Neural cell (in vitro differentiated cells): ENCODE measurements around the gene GATAD2A. TPM values are rescaled to one million over a fixed set of nuclear protein-coding genes. Genes with fewer than 3 reads are reported as not detected.

ENCODE experiments used
- H2AFZ ChIP-seq: fragments of 200-600, 300-800 bp; sonication (generic), shearing (Covaris generic); 2 replicates; pipeline ENCODE4 v1.6.0; 2014; ENCODE audit warnings: low read depth, mild to moderate bottlenecking, antibody characterized with exemption, low read length, moderate library complexity
- H3F3A ChIP-seq: fragments of 200-600 bp; shearing (Covaris generic); 2 replicates; pipeline ENCODE4 v1.6.1; 2016; ENCODE audit warnings: mild to moderate bottlenecking, moderate library complexity, mixed read lengths, antibody characterized with exemption, low read length; ENCODE audit not compliant: insufficient read depth, poor library complexity, severe bottlenecking
- H3K27ac ChIP-seq: fragments of 200-600, 300-800 bp; sonication (generic), shearing (Covaris generic); 2 replicates; pipeline ENCODE4 v1.5.1; 2014; ENCODE audit warnings: mild to moderate bottlenecking, low read length, moderate library complexity
- H3K27me3 ChIP-seq: fragments of 300-800, 200-600 bp; sonication (generic), shearing (Covaris generic); 2 replicates; pipeline ENCODE4 v1.6.0; 2014; ENCODE audit warnings: mild to moderate bottlenecking, low read depth, low read length, moderate library complexity; ENCODE audit not compliant: insufficient read depth
- H3K36me3 ChIP-seq: fragments of 300-800, 200-600 bp; sonication (generic), shearing (Covaris generic); 2 replicates; pipeline ENCODE4 v1.5.1; 2014; ENCODE audit warnings: mild to moderate bottlenecking, antibody characterized with exemption, low read length, moderate library complexity; ENCODE audit not compliant: insufficient read depth
- H3K4me2 ChIP-seq: fragments of 300-800, 200-600 bp; sonication (generic), shearing (Covaris generic); 2 replicates; pipeline ENCODE4 v1.6.0; 2014; ENCODE audit warnings: mild to moderate bottlenecking, low read length
- H3K4me3 ChIP-seq: fragments of 300-800, 200-600 bp; sonication (generic), shearing (Covaris generic); 2 replicates; pipeline ENCODE4 v1.5.1; 2014; ENCODE audit warnings: mild to moderate bottlenecking, low read length, moderate library complexity
- H3K79me2 ChIP-seq: fragments of 200-600 bp; shearing (Covaris generic); replicated peaks from 2 replicates; pipeline ENCODE4 v1.6.0; 2014; ENCODE audit warnings: mild to moderate bottlenecking, low read length, moderate library complexity; ENCODE audit not compliant: insufficient read depth
- H3K9ac ChIP-seq: fragments of 300-800, 200-600 bp; sonication (generic), shearing (Covaris generic); 2 replicates; pipeline ENCODE4 v1.6.1; 2016; ENCODE audit warnings: mild to moderate bottlenecking, low read length, mixed read lengths
- H3K9me2 ChIP-seq: fragments of 200-600 bp; shearing (Covaris generic); 2 replicates; pipeline ENCODE4 v1.6.1; 2016; ENCODE audit warnings: mild to moderate bottlenecking, low read length, mixed read lengths; ENCODE audit not compliant: insufficient read depth
- H3K9me3 ChIP-seq: fragments of 200-600, 300-800 bp; sonication (generic), shearing (Covaris generic); 2 replicates; pipeline ENCODE4 v1.6.1; 2016; ENCODE audit warnings: mild to moderate bottlenecking, mixed run types, low read length, moderate library complexity, mixed read lengths
- H4K20me1 ChIP-seq: fragments of 200-600 bp; shearing (Covaris generic); 2 replicates; pipeline ENCODE4 v1.6.1; 2016; ENCODE audit warnings: mild to moderate bottlenecking, mixed run types; ENCODE audit not compliant: insufficient read depth
- EP300 ChIP-seq: fragments of 450-650 bp; conservative IDR thresholded peaks from 2 replicates; pipeline ENCODE4 v1.6.1; 2014; ENCODE audit warnings: antibody characterized with exemption, mild to moderate bottlenecking, moderate library complexity; ENCODE audit not compliant: poor library complexity, severe bottlenecking
- EZH2 ChIP-seq: fragments of 200-600, 300-800 bp; shearing (Covaris generic), sonication (generic); IDR thresholded peaks from 2 replicates; pipeline ENCODE4 v1.6.1; 2014; ENCODE audit warnings: antibody characterized with exemption, low read length, borderline replicate concordance, mild to moderate bottlenecking; ENCODE audit not compliant: insufficient read depth, poor library complexity, severe bottlenecking
- MXI1 ChIP-seq: fragments of 450-650 bp; conservative IDR thresholded peaks from 2 replicates; pipeline ENCODE4 v1.6.1; 2014; ENCODE audit warnings: antibody characterized with exemption, mild to moderate bottlenecking; ENCODE audit not compliant: poor library complexity, severe bottlenecking
- POLR2AphosphoS5 ChIP-seq: IDR thresholded peaks from 2 replicates; pipeline ENCODE4 v1.6.1; 2012
- RAD21 ChIP-seq: fragments of 450-650 bp; conservative IDR thresholded peaks from 2 replicates; pipeline ENCODE4 v1.6.1; 2014; ENCODE audit warnings: antibody characterized with exemption, mild to moderate bottlenecking, moderate library complexity
- SMC3 ChIP-seq: fragments of 450-650 bp; conservative IDR thresholded peaks from 2 replicates; pipeline ENCODE4 v1.6.1; 2014; ENCODE audit warnings: antibody characterized with exemption, mild to moderate bottlenecking, moderate library complexity; ENCODE audit not compliant: poor library complexity
- TAF1 ChIP-seq: IDR thresholded peaks from 2 replicates; pipeline ENCODE4 v1.6.1; 2012; ENCODE audit warnings: low read depth
- polyA plus RNA-seq: library from polyadenylated mRNA; depleted of rRNA; stranded (reverse); fragments of >200 nt; gene quantifications from 2 replicates; pipeline ENCODE4 v1.2.3, GENCODE V29; 2014
- TF ChIP-seq, protein P1 (sequence below): IDR thresholded peaks from 2 replicates; pipeline ENCODE4 v1.6.1; 2012; ENCODE audit warnings: borderline replicate concordance
- TF ChIP-seq, protein P2 (sequence below): fragments of 450-650 bp; IDR thresholded peaks from 2 replicates; pipeline ENCODE4 v1.5.1; 2014; ENCODE audit warnings: antibody characterized with exemption, mild to moderate bottlenecking, moderate library complexity; ENCODE audit not compliant: poor library complexity, severe bottlenecking

GATAD2A gene
- polyA plus RNA-seq, 1 donor from 2014 or later, result 13.9 TPM

DNA sequence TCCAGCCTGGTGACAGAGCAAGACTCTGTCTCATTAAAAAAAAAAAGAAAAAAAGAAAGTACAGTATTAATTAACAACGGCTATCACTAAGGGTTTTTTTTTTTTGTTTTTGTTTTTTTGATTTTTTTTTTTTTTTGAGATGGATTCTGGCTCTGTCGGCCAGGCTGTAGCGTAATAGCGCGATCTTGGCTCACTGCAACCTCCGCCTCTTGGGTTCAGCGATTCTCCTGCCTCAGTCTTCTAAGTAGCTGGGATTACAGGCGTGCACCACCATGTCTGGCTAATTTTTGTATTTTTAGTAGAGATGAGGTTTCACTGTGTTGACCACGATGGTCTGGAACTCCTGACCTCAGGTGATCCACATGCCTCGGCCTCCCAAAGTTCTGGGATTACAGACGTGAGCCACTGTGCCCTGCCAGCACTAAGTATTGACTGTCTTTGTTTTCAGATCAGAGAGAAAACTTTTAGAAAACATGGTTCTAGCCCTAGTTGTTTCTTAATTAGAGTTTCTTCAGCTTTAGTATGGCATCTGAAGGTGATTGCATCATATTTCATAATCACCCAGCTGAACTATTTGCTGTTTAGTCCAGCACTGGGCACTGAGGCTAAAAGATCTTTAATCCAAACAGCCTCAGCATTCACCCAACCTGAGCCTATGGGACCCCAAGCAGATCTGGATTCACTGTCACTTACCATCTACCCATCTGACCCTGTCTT lies 2.7 kb upstream of the GATAD2A start:
- Histone ChIP-seq H3K79me2 (peaks cover 3% of the 10 kb centered on the region), H4K20me1 (no peaks in the 10 kb centered on the region), H2AFZ (no peak overlapping the region), H3K9me2 (no peaks in the 10 kb centered on the region), H3F3A (no peaks in the 10 kb centered on the region), H3K9ac (no peak overlapping the region), H3K27me3 (no peaks in the 10 kb centered on the region), H3K27ac (no peak overlapping the region), H3K36me3 (no peaks in the 10 kb centered on the region), H3K4me2 (no peak overlapping the region), H3K9me3 (no peaks in the 10 kb centered on the region), H3K4me3 (no peak overlapping the region)
- TF ChIP-seq EP300, result no peak
- TF ChIP-seq POLR2AphosphoS5, result no peak
- no peak for TF ChIP-seq EZH2
- TF ChIP-seq SMC3, result no peak
- no peak for TF ChIP-seq RAD21
- TF ChIP-seq TAF1, result no peak
- TF ChIP-seq MXI1, result no peak
- TF ChIP-seq, protein P1, sequence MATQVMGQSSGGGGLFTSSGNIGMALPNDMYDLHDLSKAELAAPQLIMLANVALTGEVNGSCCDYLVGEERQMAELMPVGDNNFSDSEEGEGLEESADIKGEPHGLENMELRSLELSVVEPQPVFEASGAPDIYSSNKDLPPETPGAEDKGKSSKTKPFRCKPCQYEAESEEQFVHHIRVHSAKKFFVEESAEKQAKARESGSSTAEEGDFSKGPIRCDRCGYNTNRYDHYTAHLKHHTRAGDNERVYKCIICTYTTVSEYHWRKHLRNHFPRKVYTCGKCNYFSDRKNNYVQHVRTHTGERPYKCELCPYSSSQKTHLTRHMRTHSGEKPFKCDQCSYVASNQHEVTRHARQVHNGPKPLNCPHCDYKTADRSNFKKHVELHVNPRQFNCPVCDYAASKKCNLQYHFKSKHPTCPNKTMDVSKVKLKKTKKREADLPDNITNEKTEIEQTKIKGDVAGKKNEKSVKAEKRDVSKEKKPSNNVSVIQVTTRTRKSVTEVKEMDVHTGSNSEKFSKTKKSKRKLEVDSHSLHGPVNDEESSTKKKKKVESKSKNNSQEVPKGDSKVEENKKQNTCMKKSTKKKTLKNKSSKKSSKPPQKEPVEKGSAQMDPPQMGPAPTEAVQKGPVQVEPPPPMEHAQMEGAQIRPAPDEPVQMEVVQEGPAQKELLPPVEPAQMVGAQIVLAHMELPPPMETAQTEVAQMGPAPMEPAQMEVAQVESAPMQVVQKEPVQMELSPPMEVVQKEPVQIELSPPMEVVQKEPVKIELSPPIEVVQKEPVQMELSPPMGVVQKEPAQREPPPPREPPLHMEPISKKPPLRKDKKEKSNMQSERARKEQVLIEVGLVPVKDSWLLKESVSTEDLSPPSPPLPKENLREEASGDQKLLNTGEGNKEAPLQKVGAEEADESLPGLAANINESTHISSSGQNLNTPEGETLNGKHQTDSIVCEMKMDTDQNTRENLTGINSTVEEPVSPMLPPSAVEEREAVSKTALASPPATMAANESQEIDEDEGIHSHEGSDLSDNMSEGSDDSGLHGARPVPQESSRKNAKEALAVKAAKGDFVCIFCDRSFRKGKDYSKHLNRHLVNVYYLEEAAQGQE, result no peak
- TF ChIP-seq, protein P2, sequence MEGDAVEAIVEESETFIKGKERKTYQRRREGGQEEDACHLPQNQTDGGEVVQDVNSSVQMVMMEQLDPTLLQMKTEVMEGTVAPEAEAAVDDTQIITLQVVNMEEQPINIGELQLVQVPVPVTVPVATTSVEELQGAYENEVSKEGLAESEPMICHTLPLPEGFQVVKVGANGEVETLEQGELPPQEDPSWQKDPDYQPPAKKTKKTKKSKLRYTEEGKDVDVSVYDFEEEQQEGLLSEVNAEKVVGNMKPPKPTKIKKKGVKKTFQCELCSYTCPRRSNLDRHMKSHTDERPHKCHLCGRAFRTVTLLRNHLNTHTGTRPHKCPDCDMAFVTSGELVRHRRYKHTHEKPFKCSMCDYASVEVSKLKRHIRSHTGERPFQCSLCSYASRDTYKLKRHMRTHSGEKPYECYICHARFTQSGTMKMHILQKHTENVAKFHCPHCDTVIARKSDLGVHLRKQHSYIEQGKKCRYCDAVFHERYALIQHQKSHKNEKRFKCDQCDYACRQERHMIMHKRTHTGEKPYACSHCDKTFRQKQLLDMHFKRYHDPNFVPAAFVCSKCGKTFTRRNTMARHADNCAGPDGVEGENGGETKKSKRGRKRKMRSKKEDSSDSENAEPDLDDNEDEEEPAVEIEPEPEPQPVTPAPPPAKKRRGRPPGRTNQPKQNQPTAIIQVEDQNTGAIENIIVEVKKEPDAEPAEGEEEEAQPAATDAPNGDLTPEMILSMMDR, result no peak

DNA sequence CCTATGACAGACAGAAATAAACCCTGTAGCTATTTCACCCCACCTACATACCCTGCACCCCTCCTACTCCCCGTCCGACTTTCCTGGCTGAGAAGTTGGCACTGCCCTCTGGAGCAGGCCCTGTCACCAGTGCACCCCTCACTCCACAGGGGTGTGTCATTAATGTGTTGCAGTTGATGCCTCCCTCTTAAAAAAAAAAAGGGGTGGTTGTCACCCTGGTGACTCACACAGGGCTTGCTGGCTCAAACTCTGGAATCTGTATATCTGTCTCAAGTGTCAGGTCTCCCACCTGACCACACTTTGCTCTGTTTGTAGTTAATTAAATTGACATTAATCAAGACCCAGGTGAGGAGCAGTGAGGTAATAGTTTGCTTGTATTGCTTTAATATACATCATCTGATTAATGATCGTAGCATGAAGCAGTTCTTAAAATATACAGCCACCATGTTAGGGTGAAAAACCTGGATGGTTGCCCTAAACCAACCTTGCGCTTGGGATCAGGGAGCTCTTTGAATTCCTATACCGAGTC lies 2.0 kb upstream of the GATAD2A start:
- H3F3A ChIP-seq, result no peaks in the 10 kb centered on the region
- no peak overlapping the region for H3K27ac ChIP-seq
- no peaks in the 10 kb centered on the region for H3K27me3 ChIP-seq
- H3K9me3 ChIP-seq, result no peaks in the 10 kb centered on the region
- H3K9ac ChIP-seq, result no peak overlapping the region
- no peaks in the 10 kb centered on the region for H4K20me1 ChIP-seq
- H3K79me2 ChIP-seq, result peaks cover 7% of the 10 kb centered on the region
- H3K4me2 ChIP-seq, result no peak overlapping the region
- H3K4me3 ChIP-seq, result no peak overlapping the region
- H2AFZ ChIP-seq, result no peak overlapping the region
- no peak for TF ChIP-seq SMC3
- TF ChIP-seq POLR2AphosphoS5, result no peak
- no peak for TF ChIP-seq EP300
- TF ChIP-seq, protein P2, result no peak
- TF ChIP-seq TAF1, result no peak
- no peak for TF ChIP-seq RAD21
- TF ChIP-seq, protein P1, result no peak
- TF ChIP-seq MXI1, result no peak
- no peak for TF ChIP-seq EZH2
- no peaks in the 10 kb centered on the region for H3K36me3 ChIP-seq
- H3K9me2 ChIP-seq, result no peaks in the 10 kb centered on the region
